Measurements from ENCODE around the gene NEUROG1.

Gene NEUROG1

GRCh38 chr5:135564331-135564730 lies 28.6 kb upstream of the NEUROG1 start:
- no peak for DNase-seq

- no peak for DNase-seq
These were observed 25.5 kb upstream of the NEUROG1 start for GRCh38 chr5:135561266-135561665.

- DNase-seq, result peak; percentile 77
These were observed 25.1 kb upstream of the NEUROG1 start for GRCh38 chr5:135560858-135561257.

- peak; percentile 29 for DNase-seq
These were observed 23.6 kb upstream of the NEUROG1 start for GRCh38 chr5:135559354-135559753.

GRCh38 chr5:135557076-135557838 lies 21.5 kb upstream of the NEUROG1 start:
- DNase-seq, result no peak

GRCh38 chr5:135556620-135557019 lies 20.9 kb upstream of the NEUROG1 start:
- no peak for DNase-seq

GRCh38 chr5:135555530-135555929 lies 19.8 kb upstream of the NEUROG1 start:
- no peak for DNase-seq

- peak; percentile 39 for DNase-seq
These were observed 18.1 kb upstream of the NEUROG1 start for GRCh38 chr5:135553688-135554462.

GRCh38 chr5:135551593-135552447 lies 16.1 kb upstream of the NEUROG1 start:
- peak; percentile 70 for DNase-seq

GRCh38 chr5:135549413-135549812 lies 13.6 kb upstream of the NEUROG1 start:
- DNase-seq, result no peak

- no peak for DNase-seq
These were observed 12.0 kb upstream of the NEUROG1 start for GRCh38 chr5:135547590-135548254.

- no peak for DNase-seq
These were observed 11.1 kb upstream of the NEUROG1 start for GRCh38 chr5:135546912-135547311.

- no peak for DNase-seq
These were observed 10.3 kb upstream of the NEUROG1 start for GRCh38 chr5:135546101-135546500.

- DNase-seq, result no peak
These were observed 9.3 kb upstream of the NEUROG1 start for GRCh38 chr5:135545099-135545498.

- no peak for DNase-seq
These were observed 7.9 kb upstream of the NEUROG1 start for GRCh38 chr5:135543485-135544304.

- no peak for DNase-seq
These were observed 7.3 kb upstream of the NEUROG1 start for GRCh38 chr5:135543001-135543484.

GRCh38 chr5:135541807-135542502 lies 6.2 kb upstream of the NEUROG1 start:
- no peak for DNase-seq

- no peak for DNase-seq
These were observed 3.8 kb upstream of the NEUROG1 start for GRCh38 chr5:135539430-135540005.

GRCh38 chr5:135538261-135538660 lies 2.5 kb upstream of the NEUROG1 start:
- no peak for DNase-seq

GRCh38 chr5:135537745-135538144 lies 2.0 kb upstream of the NEUROG1 start:
- DNase-seq, result no peak

Data from fibroblast of skin of scalp (primary cell).